Mesendoderm (in vitro differentiated cells): ENCODE results near the gene NMT1.

Experiments
- DNase-seq: peaks from one replicate; pipeline ENCODE4 v3.0.0; 2013
- H2AK5ac ChIP-seq: 2 replicates; pipeline ENCODE4 v1.6.1; 2013; ENCODE audit warnings: low read length, inconsistent platforms
- H2BK120ac ChIP-seq: 2 replicates; pipeline ENCODE4 v1.6.1; 2013; ENCODE audit warnings: low read depth, mild to moderate bottlenecking, low read length, moderate library complexity, mixed read lengths
- H2BK15ac ChIP-seq: replicated peaks from 2 replicates; pipeline ENCODE4 v1.6.1; 2013; ENCODE audit warnings: low read depth, mild to moderate bottlenecking, moderate library complexity
- H2BK5ac ChIP-seq: 2 replicates; pipeline ENCODE4 v1.6.1; 2013; ENCODE audit warnings: low read length, inconsistent platforms
- H3K18ac ChIP-seq: 2 replicates; pipeline ENCODE4 v1.6.1; 2013; ENCODE audit warnings: mild to moderate bottlenecking, low read length, mixed read lengths
- H3K23ac ChIP-seq: one replicate; pipeline ENCODE4 v1.6.1; 2013; ENCODE audit warnings: low read length
- H3K27ac ChIP-seq: 2 replicates; pipeline ENCODE4 v1.5.1; 2013; ENCODE audit warnings: low read depth, mild to moderate bottlenecking, inconsistent platforms, low read length, moderate library complexity
- H3K27me3 ChIP-seq: 2 replicates; pipeline ENCODE4 v1.6.1; 2013; ENCODE audit warnings: low read length, control low read depth, mild to moderate bottlenecking, inconsistent platforms; ENCODE audit not compliant: insufficient read depth, poor library complexity
- H3K36me3 ChIP-seq: 2 replicates; pipeline ENCODE4 v1.6.1; 2013; ENCODE audit warnings: low read length, inconsistent platforms; ENCODE audit not compliant: control insufficient read depth, insufficient read depth
- H3K4ac ChIP-seq: one replicate; pipeline ENCODE4 v1.6.1; 2013; ENCODE audit warnings: low read depth, mild to moderate bottlenecking, low read length, moderate library complexity
- H3K4me1 ChIP-seq: 2 replicates; pipeline ENCODE4 v1.6.1; 2013; ENCODE audit warnings: low read depth, low read length, inconsistent platforms; ENCODE audit not compliant: control insufficient read depth
- H3K4me2 ChIP-seq: 2 replicates; pipeline ENCODE4 v1.6.1; 2013; ENCODE audit warnings: low read length
- H3K4me3 ChIP-seq: 2 replicates; pipeline ENCODE4 v1.5.1; 2013; ENCODE audit warnings: mild to moderate bottlenecking, low read length
- H3K56ac ChIP-seq: one replicate; pipeline ENCODE4 v1.6.1; 2013; ENCODE audit warnings: low read length
- H3K79me1 ChIP-seq: 2 replicates; pipeline ENCODE4 v1.6.1; 2013; ENCODE audit warnings: low read length, inconsistent platforms
- H3K79me2 ChIP-seq: 2 replicates; pipeline ENCODE4 v1.6.1; 2013; ENCODE audit warnings: mild to moderate bottlenecking, low read length; ENCODE audit not compliant: control insufficient read depth, insufficient read depth
- H3K9ac ChIP-seq: 2 replicates; pipeline ENCODE4 v1.6.1; 2013; ENCODE audit warnings: low read length, inconsistent platforms
- H4K5ac ChIP-seq: one replicate; pipeline ENCODE4 v1.6.1; 2013; ENCODE audit warnings: low read length
- H4K8ac ChIP-seq: one replicate; pipeline ENCODE4 v1.6.1; 2013; ENCODE audit warnings: low read depth, mild to moderate bottlenecking, control low read depth, low read length, moderate library complexity
- WGBS: extraction: QIAGEN DNeasy Blood & Tissue Kit; methylation state at CpG from one replicate; pipeline ENCODE4 v1.1.7; 2013; ENCODE audit warnings: low lambda C conversion rate, missing lambda C conversion rate; ENCODE audit not compliant: insufficient coverage; ENCODE audit errors: extremely low coverage; 5-methylcytosine and 5-hydroxymethylcytosine counted together

Gene NMT1

DNA sequence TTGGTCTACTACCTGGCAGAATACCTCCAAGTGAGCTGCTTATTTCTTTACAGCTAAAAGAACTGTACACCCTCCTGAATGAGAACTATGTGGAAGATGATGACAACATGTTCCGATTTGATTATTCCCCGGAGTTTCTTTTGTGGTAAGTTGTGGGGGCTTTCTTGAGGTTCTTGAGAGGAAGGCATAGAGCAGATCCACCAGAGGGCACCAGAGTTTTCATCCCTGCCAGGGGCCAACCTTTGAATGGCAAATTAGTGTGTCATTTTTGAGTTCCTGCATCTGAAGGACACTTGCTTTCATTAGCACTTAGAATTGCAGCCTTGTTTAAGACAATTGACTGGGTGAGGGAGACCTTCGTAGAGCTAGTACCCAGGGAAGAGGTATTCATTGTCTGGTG lies 35.0 kb downstream of the NMT1 start:
- H3K27ac ChIP-seq, result no peak overlapping the region
- H3K27me3 ChIP-seq, result no peaks in the 10 kb centered on the region
- no peak overlapping the region for H2AK5ac ChIP-seq
- no CpG with 5 or more reads among the region's 3 CpGs for WGBS
- no peak overlapping the region for H4K8ac ChIP-seq
- H3K36me3 ChIP-seq, result peaks cover 24% of the 10 kb centered on the region
- no peaks in the 10 kb centered on the region for H3K4me1 ChIP-seq
- H3K56ac ChIP-seq, result no peak overlapping the region
- H2BK120ac ChIP-seq, result no peak overlapping the region
- H3K23ac ChIP-seq, result no peak overlapping the region
- H3K4me2 ChIP-seq, result no peak overlapping the region
- no peaks in the 10 kb centered on the region for H3K79me2 ChIP-seq
- H3K18ac ChIP-seq, result no peak overlapping the region
- no peak overlapping the region for H3K4ac ChIP-seq
- no peak overlapping the region for H2BK15ac ChIP-seq
- H3K9ac ChIP-seq, result no peak overlapping the region
- H3K79me1 ChIP-seq, result no peaks in the 10 kb centered on the region
- no peak overlapping the region for H4K5ac ChIP-seq
- H3K4me3 ChIP-seq, result no peak overlapping the region
- peak; percentile 54 for DNase-seq
- no peak overlapping the region for H2BK5ac ChIP-seq

DNA sequence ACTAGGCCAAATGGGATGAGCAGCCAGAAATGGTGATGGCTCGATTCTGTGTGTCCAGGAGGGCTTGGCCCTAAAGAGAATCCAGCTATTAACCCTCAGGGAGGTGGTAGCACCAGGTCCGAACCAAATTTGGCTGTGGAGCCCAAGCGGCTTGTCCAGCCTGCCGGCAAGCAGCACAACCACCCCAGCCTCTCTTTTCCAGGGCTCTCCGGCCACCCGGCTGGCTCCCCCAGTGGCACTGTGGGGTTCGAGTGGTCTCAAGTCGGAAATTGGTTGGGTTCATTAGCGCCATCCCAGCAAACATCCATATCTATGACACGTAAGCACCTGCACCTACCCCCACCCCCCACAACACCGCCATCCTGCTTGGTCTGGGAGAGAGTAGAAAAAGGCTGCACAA lies 35.8 kb downstream of the NMT1 start:
- H3K36me3 ChIP-seq, result peaks cover 23% of the 10 kb centered on the region

DNA sequence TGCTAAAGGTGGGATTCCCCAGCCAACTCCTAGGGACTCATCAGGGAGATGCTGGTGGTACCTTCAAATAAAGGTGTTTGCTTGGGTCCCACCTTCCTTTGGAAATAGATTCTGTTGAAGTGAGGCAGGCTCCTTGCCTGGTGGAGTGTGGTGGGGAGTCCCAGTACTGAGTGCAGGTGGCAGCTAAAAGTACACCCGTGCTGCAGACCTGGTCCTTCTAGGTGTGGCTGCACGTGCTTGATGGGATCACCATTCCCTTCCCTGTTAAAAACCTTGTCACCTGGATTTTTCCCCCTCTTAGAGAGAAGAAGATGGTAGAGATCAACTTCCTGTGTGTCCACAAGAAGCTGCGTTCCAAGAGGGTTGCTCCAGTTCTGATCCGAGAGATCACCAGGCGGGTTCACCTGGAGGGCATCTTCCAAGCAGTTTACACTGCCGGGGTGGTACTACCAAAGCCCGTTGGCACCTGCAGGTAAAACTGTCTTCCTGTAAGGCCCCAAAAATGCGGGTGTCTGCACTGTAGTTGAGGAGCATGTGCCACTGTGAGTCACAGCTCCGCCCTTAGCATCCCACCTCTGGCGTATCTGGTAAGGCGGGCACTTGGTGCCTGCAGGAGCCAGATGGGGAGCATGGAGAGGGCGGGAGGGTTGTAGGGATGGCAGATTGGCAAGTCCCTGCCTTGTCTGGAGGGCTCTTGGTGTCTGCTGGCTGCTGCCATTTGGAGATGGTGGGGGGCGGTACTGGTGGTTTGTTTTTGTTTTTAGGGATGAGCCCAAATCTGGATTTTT lies 37.2 kb downstream of the NMT1 start:
- Histone ChIP-seq H3K9ac (no peak overlapping the region), H3K27ac (no peak overlapping the region), H4K8ac (no peak overlapping the region), H3K4me3 (no peak overlapping the region), H3K18ac (no peak overlapping the region), H3K4me1 (no peaks in the 10 kb centered on the region), H3K79me1 (no peaks in the 10 kb centered on the region), H3K79me2 (no peaks in the 10 kb centered on the region), H4K5ac (no peak overlapping the region), H3K4ac (no peak overlapping the region), H2AK5ac (no peak overlapping the region), H3K23ac (no peak overlapping the region), H3K36me3 (peaks cover 23% of the 10 kb centered on the region), H3K56ac (no peak overlapping the region), H2BK120ac (no peak overlapping the region), H2BK5ac (no peak overlapping the region), H3K27me3 (no peaks in the 10 kb centered on the region), H2BK15ac (no peak overlapping the region), H3K4me2 (no peak overlapping the region)
- no peak for DNase-seq
- no CpG with 5 or more reads among the region's 13 CpGs for WGBS

More for the DNA sequence above, 35.8 kb downstream of the NMT1 start:
- no peaks in the 10 kb centered on the region for H3K79me2 ChIP-seq
- no peaks in the 10 kb centered on the region for H3K4me1 ChIP-seq
- H3K4me3 ChIP-seq, result no peak overlapping the region
- no peaks in the 10 kb centered on the region for H3K27me3 ChIP-seq
- no peak overlapping the region for H3K23ac ChIP-seq
- no peak for DNase-seq
- H4K5ac ChIP-seq, result no peak overlapping the region
- H2AK5ac ChIP-seq, result no peak overlapping the region
- no peak overlapping the region for H3K9ac ChIP-seq
- no peak overlapping the region for H3K27ac ChIP-seq
- no peak overlapping the region for H4K8ac ChIP-seq
- no peaks in the 10 kb centered on the region for H3K79me1 ChIP-seq
- no peak overlapping the region for H2BK120ac ChIP-seq
- no CpG with 5 or more reads among the region's 11 CpGs for WGBS
- H3K56ac ChIP-seq, result no peak overlapping the region
- H3K4ac ChIP-seq, result no peak overlapping the region
- H3K4me2 ChIP-seq, result no peak overlapping the region
- no peak overlapping the region for H2BK5ac ChIP-seq
- no peak overlapping the region for H3K18ac ChIP-seq
- no peak overlapping the region for H2BK15ac ChIP-seq

DNA sequence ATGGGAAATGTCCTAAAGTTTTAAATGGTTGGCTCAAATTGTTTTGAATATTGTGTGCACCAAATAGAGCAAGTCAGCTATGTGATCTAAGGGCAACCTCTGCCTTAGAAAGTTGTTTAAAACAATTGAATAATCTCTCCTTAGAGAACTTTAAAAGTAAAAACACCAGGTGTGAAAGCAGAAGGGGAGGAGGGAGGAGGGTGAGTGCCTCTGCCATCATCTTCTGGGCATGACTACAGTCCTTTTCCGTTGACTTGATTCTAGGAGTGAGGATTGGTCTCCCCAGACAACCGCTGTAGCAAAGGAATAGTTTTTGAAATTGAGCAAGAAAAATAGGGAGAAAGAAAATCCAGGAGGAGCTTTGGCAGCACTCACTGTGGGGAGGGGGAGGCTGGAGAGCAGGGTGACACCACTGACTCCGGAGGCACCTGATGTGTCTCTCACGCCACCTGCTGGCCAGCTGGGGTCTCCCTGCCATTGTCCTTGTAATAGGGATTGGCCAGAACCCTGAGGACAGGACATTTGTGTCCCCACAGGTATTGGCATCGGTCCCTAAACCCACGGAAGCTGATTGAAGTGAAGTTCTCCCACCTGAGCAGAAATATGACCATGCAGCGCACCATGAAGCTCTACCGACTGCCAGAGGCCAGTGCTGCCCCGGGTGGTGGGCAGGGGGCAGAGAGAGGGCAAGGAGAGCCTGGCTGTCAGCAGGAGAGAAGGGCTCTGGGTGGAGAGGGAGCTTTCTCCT lies 37.9 kb downstream of the NMT1 start:
- DNase-seq, result peak; percentile 92
- no peak overlapping the region for H3K18ac ChIP-seq
- H3K4me3 ChIP-seq, result no peak overlapping the region
- no peak overlapping the region for H2BK120ac ChIP-seq
- H3K9ac ChIP-seq, result no peak overlapping the region
- no peak overlapping the region for H3K27ac ChIP-seq
- H2BK5ac ChIP-seq, result no peak overlapping the region
- no CpG with 5 or more reads among the region's 9 CpGs for WGBS
- no peaks in the 10 kb centered on the region for H3K79me1 ChIP-seq
- no peak overlapping the region for H2AK5ac ChIP-seq
- H4K8ac ChIP-seq, result no peak overlapping the region
- H3K27me3 ChIP-seq, result no peaks in the 10 kb centered on the region
- no peak overlapping the region for H3K4ac ChIP-seq
- H3K4me1 ChIP-seq, result no peaks in the 10 kb centered on the region
- no peaks in the 10 kb centered on the region for H3K79me2 ChIP-seq
- no peak overlapping the region for H3K23ac ChIP-seq
- H3K56ac ChIP-seq, result no peak overlapping the region
- H4K5ac ChIP-seq, result no peak overlapping the region
- H2BK15ac ChIP-seq, result no peak overlapping the region
- peaks cover 27% of the 10 kb centered on the region for H3K36me3 ChIP-seq
- H3K4me2 ChIP-seq, result no peak overlapping the region

DNA sequence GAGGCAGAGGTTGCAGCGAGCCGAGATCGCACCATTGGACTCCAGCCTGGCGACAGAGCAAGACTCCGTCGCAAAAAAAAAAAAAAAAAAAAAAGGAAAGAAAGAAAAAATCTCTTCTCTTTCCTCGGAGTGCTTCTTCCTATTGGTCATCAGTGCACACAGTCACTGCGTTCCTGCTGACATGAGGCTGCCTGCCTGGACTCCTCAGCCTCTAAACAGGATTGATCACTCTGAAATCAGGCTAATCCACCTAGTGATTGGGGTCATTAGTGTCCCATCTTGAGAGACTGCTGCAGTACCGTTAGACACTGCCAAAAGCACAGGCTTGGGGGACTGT lies 40.4 kb downstream of the NMT1 start:
- Histone ChIP-seq H2BK15ac (no peak overlapping the region), H4K5ac (no peak overlapping the region), H3K23ac (no peak overlapping the region), H3K4ac (no peak overlapping the region), H3K56ac (no peak overlapping the region), H3K27ac (no peak overlapping the region), H3K79me2 (no peaks in the 10 kb centered on the region), H2AK5ac (no peak overlapping the region), H3K18ac (no peak overlapping the region), H3K4me1 (no peaks in the 10 kb centered on the region), H4K8ac (no peak overlapping the region), H3K27me3 (no peaks in the 10 kb centered on the region), H2BK5ac (no peak overlapping the region), H3K9ac (no peak overlapping the region), H3K4me2 (no peak overlapping the region), H3K79me1 (no peaks in the 10 kb centered on the region), H2BK120ac (no peak overlapping the region), H3K36me3 (peaks cover 35% of the 10 kb centered on the region), H3K4me3 (no peak overlapping the region)
- WGBS, result no CpG with 5 or more reads among the region's 9 CpGs
- no peak for DNase-seq
